Mesenchymal stem cell (in vitro differentiated cells and primary cell): ENCODE data around the gene SPATS2L.

Source experiments
- DNase-seq: peaks from one replicate; pipeline ENCODE4 v3.0.0-alpha.2; 2013
- H2AFZ ChIP-seq: one replicate; pipeline ENCODE4 v1.6.1; 2013; ENCODE audit warnings: low read depth, mild to moderate bottlenecking, control low read depth, inconsistent platforms, low read length, moderate library complexity
- H2AK5ac ChIP-seq: 2 replicates; pipeline ENCODE4 v1.6.1; 2013; ENCODE audit warnings: low read length, moderate library complexity, mild to moderate bottlenecking, inconsistent platforms; ENCODE audit not compliant: severe bottlenecking
- H2BK120ac ChIP-seq: one replicate; pipeline ENCODE4 v1.6.1; 2013; ENCODE audit warnings: low read depth, mild to moderate bottlenecking, inconsistent platforms, low read length, moderate library complexity
- H2BK12ac ChIP-seq, 2 experiments: one replicate each; pipeline ENCODE4 v1.6.1; 2013; ENCODE audit warnings: inconsistent platforms in 2 of 2, low read length in 2 of 2, mild to moderate bottlenecking in 2 of 2, moderate library complexity in 2 of 2, control low read depth in 1 of 2
- H2BK15ac ChIP-seq: one replicate; pipeline ENCODE4 v1.6.1; 2013; ENCODE audit warnings: mild to moderate bottlenecking, low read depth, inconsistent platforms; ENCODE audit not compliant: poor library complexity, severe bottlenecking
- H2BK5ac ChIP-seq: 2 replicates; pipeline ENCODE4 v1.6.1; 2013; ENCODE audit warnings: low read depth, mild to moderate bottlenecking, low read length, control low read depth, inconsistent platforms; ENCODE audit not compliant: poor library complexity, severe bottlenecking
- H3K14ac ChIP-seq, 2 experiments: one replicate each; pipeline ENCODE4 v1.6.1; 2013; ENCODE audit warnings: inconsistent platforms in 2 of 2, low read length in 2 of 2, control low read depth in 1 of 2, mild to moderate bottlenecking in 1 of 2, moderate library complexity in 1 of 2
- H3K18ac ChIP-seq, 2 experiments: one replicate each; pipeline ENCODE4 v1.6.1; 2013; ENCODE audit warnings: inconsistent platforms in 2 of 2, low read length in 2 of 2, control low read depth in 1 of 2, low read depth in 1 of 2, mild to moderate bottlenecking in 1 of 2
- H3K23ac ChIP-seq, 2 experiments: one replicate each; pipeline ENCODE4 v1.6.1; 2013; ENCODE audit warnings: inconsistent platforms in 2 of 2, low read length in 2 of 2, mild to moderate bottlenecking in 2 of 2, moderate library complexity in 2 of 2, control low read depth in 1 of 2
- H3K27ac ChIP-seq: 2 replicates; pipeline ENCODE4 v1.5.1; 2013; ENCODE audit warnings: mild to moderate bottlenecking, moderate library complexity, low read length, control low read depth, inconsistent platforms; ENCODE audit not compliant: poor library complexity, severe bottlenecking
- H3K27me3 ChIP-seq, 2 experiments: 2 replicates each; pipeline versions ENCODE4 v1.6.1 to v1.7.0; 2013; ENCODE audit warnings: low read length in 2 of 2, mild to moderate bottlenecking in 2 of 2, moderate library complexity in 2 of 2, control low read depth in 1 of 2, inconsistent platforms in 1 of 2; ENCODE audit not compliant: control insufficient read depth in 1 of 2, insufficient read depth in 1 of 2
- H3K36me3 ChIP-seq, 2 experiments: 2 replicates each; pipeline versions ENCODE4 v1.6.1 to v1.7.0; 2013; ENCODE audit warnings: low read length in 2 of 2, control low read depth in 1 of 2, inconsistent platforms in 1 of 2, low read depth in 1 of 2, mild to moderate bottlenecking in 1 of 2; ENCODE audit not compliant: insufficient read depth in 2 of 2, control insufficient read depth in 1 of 2
- H3K4ac ChIP-seq, 2 experiments: one replicate each; pipeline ENCODE4 v1.6.1; 2013; ENCODE audit warnings: inconsistent platforms in 2 of 2, low read length in 2 of 2, mild to moderate bottlenecking in 2 of 2, moderate library complexity in 2 of 2, control low read depth in 1 of 2, low read depth in 1 of 2
- H3K4me1 ChIP-seq: 2 replicates; pipeline ENCODE4 v1.6.1; 2013; ENCODE audit warnings: low read depth, low read length, control low read depth; ENCODE audit not compliant: control insufficient read depth, insufficient read depth
- H3K4me2 ChIP-seq: 2 replicates; pipeline ENCODE4 v1.6.1; 2013; ENCODE audit warnings: low read length, mild to moderate bottlenecking, inconsistent platforms; ENCODE audit not compliant: poor library complexity, severe bottlenecking
- H3K4me3 ChIP-seq, 2 experiments: 2 replicates each; pipeline versions ENCODE4 v1.5.1 to v1.7.0; 2013; ENCODE audit warnings: low read length in 2 of 2, mild to moderate bottlenecking in 2 of 2, control low read depth in 1 of 2, low read depth in 1 of 2; ENCODE audit not compliant: insufficient read depth in 1 of 2
- H3K79me1 ChIP-seq: replicated peaks from 2 replicates; pipeline ENCODE4 v1.6.1; 2013; ENCODE audit warnings: mild to moderate bottlenecking, control low read depth, low read length, inconsistent platforms; ENCODE audit not compliant: poor library complexity, severe bottlenecking
- H3K9ac ChIP-seq: 2 replicates; pipeline ENCODE4 v1.7.0; 2013; ENCODE audit warnings: mild to moderate bottlenecking, low read length, moderate library complexity
- H3K9me3 ChIP-seq: 2 replicates; pipeline ENCODE4 v1.7.0; 2013; ENCODE audit warnings: mild to moderate bottlenecking, low read length; ENCODE audit not compliant: control insufficient read depth
- H4K8ac ChIP-seq: one replicate; pipeline ENCODE4 v1.6.1; 2013; ENCODE audit warnings: inconsistent platforms, mild to moderate bottlenecking, low read length, moderate library complexity
- H4K91ac ChIP-seq: one replicate; pipeline ENCODE4 v1.6.1; 2013; ENCODE audit warnings: mild to moderate bottlenecking, low read length, inconsistent platforms
- WGBS: methylation state at CpG from one replicate; pipeline ENCODE4 v1.1.7; 2013; ENCODE audit warnings: mixed read lengths; 5-methylcytosine and 5-hydroxymethylcytosine counted together

SPATS2L gene

GRCh38 chr2:200397785-200398184 is 91.3 kb downstream of the SPATS2L start:
- Histone ChIP-seq H3K23ac (no peak overlapping the region), H3K4me3 (no peak overlapping the region), H2AK5ac (peak overlapping the region; percentile 25), H2BK12ac (peak overlapping the region; percentile 38 to 68), H3K9me3 (no peaks in the 10 kb centered on the region), H3K14ac (no peak overlapping the region), H3K18ac (peak overlapping the region; percentile 37 to 66), H3K36me3 (peaks cover under 1 to 2% of the 10 kb centered on the region in 2 experiments), H3K4ac (no peak overlapping the region), H2BK120ac (no peak overlapping the region), H3K79me1 (peaks cover 9% of the 10 kb centered on the region), H3K27ac (peak overlapping the region; percentile 77), H4K8ac (no peak overlapping the region), H3K27me3 (no peaks in the 10 kb centered on the region), H3K9ac (peak overlapping the region; percentile 19), H3K4me1 (peaks cover 8% of the 10 kb centered on the region), H2AFZ (no peak overlapping the region), H2BK15ac (peak overlapping the region; percentile 92), H4K91ac (no peak overlapping the region), H2BK5ac (no peak overlapping the region), H3K4me2 (no peak overlapping the region)
- WGBS: 50% methylated on average over 4 of the region's 4 CpGs
- DNase-seq: peak; percentile 15

- Histone ChIP-seq H3K23ac (no peak overlapping the region), H3K27me3 (no peaks in the 10 kb centered on the region), H2BK12ac (no peak overlapping the region), H3K9me3 (no peaks in the 10 kb centered on the region), H3K18ac (no peak overlapping the region), H3K9ac (no peak overlapping the region), H3K4me3 (no peak overlapping the region), H2BK15ac (no peak overlapping the region), H2BK120ac (no peak overlapping the region), H3K79me1 (peaks cover 14% of the 10 kb centered on the region), H4K91ac (no peak overlapping the region), H3K4me2 (no peak overlapping the region), H4K8ac (no peak overlapping the region), H3K27ac (peak overlapping the region; percentile 83), H3K4ac (no peak overlapping the region), H3K14ac (no peak overlapping the region), H2AFZ (no peak overlapping the region), H3K4me1 (peaks cover 8% of the 10 kb centered on the region), H3K36me3 (peaks cover 0 to 2% of the 10 kb centered on the region in 2 experiments), H2AK5ac (no peak overlapping the region), H2BK5ac (no peak overlapping the region)
- no CpG with 5 or more reads among the region's 1 CpG for WGBS
- peak; percentile 48 for DNase-seq
Observed at GRCh38 chr2:200399046-200399445, 92.6 kb downstream of the SPATS2L start.

GRCh38 chr2:200399636-200400035 is 93.1 kb downstream of the SPATS2L start:
- H2AFZ ChIP-seq: no peak overlapping the region
- H3K9me3 ChIP-seq: no peaks in the 10 kb centered on the region
- H3K4me1 ChIP-seq: peaks cover 8% of the 10 kb centered on the region
- no peaks in the 10 kb centered on the region for H3K36me3 ChIP-seq
- H3K4ac ChIP-seq: no peak overlapping the region
- H2AK5ac ChIP-seq: no peak overlapping the region
- H4K91ac ChIP-seq: no peak overlapping the region
- no peak overlapping the region for H3K14ac ChIP-seq
- H3K79me1 ChIP-seq: peaks cover 11% of the 10 kb centered on the region
- no peak overlapping the region for H2BK15ac ChIP-seq
- H2BK12ac ChIP-seq: no peak overlapping the region
- H3K23ac ChIP-seq: no peak overlapping the region
- H2BK5ac ChIP-seq: no peak overlapping the region
- no peak overlapping the region for H2BK120ac ChIP-seq
- no peak overlapping the region for H3K4me3 ChIP-seq
- peak overlapping the region; percentile 83 for H3K27ac ChIP-seq
- H4K8ac ChIP-seq: no peak overlapping the region
- no CpG with 5 or more reads among the region's 1 CpG for WGBS
- no peak overlapping the region for H3K9ac ChIP-seq
- H3K18ac ChIP-seq: no peak overlapping the region
- DNase-seq: no peak
- no peak overlapping the region for H3K4me2 ChIP-seq
- no peaks in the 10 kb centered on the region for H3K27me3 ChIP-seq

- Histone ChIP-seq H3K4me1 (peaks cover 13% of the 10 kb centered on the region), H3K23ac (no peak overlapping the region), H2BK12ac (no peak overlapping the region), H3K9ac (no peak overlapping the region), H4K8ac (no peak overlapping the region), H3K27me3 (no peaks in the 10 kb centered on the region), H3K79me1 (peaks cover 11% of the 10 kb centered on the region), H2AK5ac (peak overlapping the region; percentile 13), H3K18ac (peak overlapping the region in 1 of 2 experiments; percentile 0), H2BK15ac (no peak overlapping the region), H4K91ac (no peak overlapping the region), H2BK120ac (no peak overlapping the region), H3K4ac (peak overlapping the region in 1 of 2 experiments; percentile 3), H3K14ac (no peak overlapping the region), H2AFZ (no peak overlapping the region), H3K4me2 (no peak overlapping the region), H3K36me3 (no peaks in the 10 kb centered on the region), H3K9me3 (no peaks in the 10 kb centered on the region), H2BK5ac (no peak overlapping the region), H3K27ac (no peak overlapping the region), H3K4me3 (no peak overlapping the region)
- WGBS: 91% methylated on average over 4 of the region's 4 CpGs
- no peak for DNase-seq
Observed at GRCh38 chr2:200403814-200404213, 97.3 kb downstream of the SPATS2L start.
